ENCODE results near the gene BICD1. TPM values are rescaled to one million over a fixed set of nuclear protein-coding genes. Genes with fewer than 3 reads are reported as not detected.

BICD1 gene
- total and polyA plus RNA-seq, 2 experiments from 2014 or later, result 59.3 to 83.6 TPM

DNA sequence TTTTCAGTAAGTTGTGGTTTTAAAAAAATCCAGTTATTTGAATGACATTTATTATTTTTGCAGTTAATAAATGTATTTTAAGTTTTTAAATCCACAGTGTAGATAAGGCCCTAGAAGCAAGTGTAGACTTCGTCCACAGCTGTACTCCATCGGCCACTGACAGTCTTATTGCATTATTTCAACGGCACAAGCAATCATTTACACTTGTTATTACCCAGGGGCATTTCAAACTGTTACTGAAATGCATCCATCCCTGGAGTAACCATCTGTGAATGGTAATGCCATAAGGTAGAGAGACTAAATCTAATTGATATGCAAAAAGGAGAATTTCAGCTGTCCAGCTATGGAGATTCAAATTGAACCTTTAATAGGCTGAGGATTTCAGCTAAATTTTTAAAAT lies 48.4 kb downstream of the BICD1 start (continued):
- TF ChIP-seq, protein P1, sequence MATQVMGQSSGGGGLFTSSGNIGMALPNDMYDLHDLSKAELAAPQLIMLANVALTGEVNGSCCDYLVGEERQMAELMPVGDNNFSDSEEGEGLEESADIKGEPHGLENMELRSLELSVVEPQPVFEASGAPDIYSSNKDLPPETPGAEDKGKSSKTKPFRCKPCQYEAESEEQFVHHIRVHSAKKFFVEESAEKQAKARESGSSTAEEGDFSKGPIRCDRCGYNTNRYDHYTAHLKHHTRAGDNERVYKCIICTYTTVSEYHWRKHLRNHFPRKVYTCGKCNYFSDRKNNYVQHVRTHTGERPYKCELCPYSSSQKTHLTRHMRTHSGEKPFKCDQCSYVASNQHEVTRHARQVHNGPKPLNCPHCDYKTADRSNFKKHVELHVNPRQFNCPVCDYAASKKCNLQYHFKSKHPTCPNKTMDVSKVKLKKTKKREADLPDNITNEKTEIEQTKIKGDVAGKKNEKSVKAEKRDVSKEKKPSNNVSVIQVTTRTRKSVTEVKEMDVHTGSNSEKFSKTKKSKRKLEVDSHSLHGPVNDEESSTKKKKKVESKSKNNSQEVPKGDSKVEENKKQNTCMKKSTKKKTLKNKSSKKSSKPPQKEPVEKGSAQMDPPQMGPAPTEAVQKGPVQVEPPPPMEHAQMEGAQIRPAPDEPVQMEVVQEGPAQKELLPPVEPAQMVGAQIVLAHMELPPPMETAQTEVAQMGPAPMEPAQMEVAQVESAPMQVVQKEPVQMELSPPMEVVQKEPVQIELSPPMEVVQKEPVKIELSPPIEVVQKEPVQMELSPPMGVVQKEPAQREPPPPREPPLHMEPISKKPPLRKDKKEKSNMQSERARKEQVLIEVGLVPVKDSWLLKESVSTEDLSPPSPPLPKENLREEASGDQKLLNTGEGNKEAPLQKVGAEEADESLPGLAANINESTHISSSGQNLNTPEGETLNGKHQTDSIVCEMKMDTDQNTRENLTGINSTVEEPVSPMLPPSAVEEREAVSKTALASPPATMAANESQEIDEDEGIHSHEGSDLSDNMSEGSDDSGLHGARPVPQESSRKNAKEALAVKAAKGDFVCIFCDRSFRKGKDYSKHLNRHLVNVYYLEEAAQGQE (IDR thresholded peaks at IDR 0.05; ENCODE audit: unreplicated experiment), result no peak
- TF ChIP-seq ZNF331 (CRISPR knock-in tag; IDR thresholded peaks at IDR 0.05; ENCODE audit: low read depth), result no peak
- no peak for TF ChIP-seq STAT1 (IDR thresholded peaks at IDR 0.05; ENCODE audit: unreplicated experiment)
- no peak for TF ChIP-seq JUNB (IDR thresholded peaks at IDR 0.05; ENCODE audit: unreplicated experiment)

DNA sequence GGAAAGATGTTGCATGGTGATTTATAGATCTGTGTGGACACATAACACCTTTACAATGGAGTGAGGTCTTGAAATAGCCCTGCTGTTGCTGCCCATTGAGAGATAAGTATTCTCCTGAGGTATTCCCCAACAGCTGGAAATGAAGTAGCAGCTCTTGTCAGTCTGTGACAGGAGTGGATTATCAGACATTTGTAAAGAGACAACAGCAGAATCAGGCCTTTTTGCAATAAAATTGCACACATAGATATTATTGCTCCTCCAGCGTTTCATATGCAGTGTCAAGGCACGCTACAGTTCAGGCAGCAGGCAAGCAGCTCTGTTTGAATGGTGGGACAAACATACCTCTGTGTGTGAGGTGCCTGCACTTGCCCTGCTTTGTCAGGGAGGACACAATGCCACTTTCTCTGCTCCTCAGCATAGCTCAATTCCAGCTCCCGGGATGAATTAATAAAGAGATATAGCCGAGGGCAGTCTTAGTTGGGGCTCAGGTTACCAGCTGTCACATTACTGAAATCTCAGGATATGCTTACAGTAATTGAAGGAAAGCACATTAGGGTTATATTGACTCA lies 49.4 kb downstream of the BICD1 start:
- no peaks in the 10 kb centered on the region for H3K27me3 ChIP-seq (ENCODE audit: insufficient read depth)
- H3K36me3 ChIP-seq (ENCODE audit: insufficient read depth), result no peaks in the 10 kb centered on the region
- Mint-ChIP-seq H3K36me3 (ENCODE audit: low read depth) (peaks cover 5% of the 10 kb centered on the region; the same call in 1 of the 3 replicates), H3K4me3 (no peak overlapping the region), H3K4me1 (peaks cover 38% of the 10 kb centered on the region), H3K9me3 (no peaks in the 10 kb centered on the region), H3K27ac (no peak overlapping the region), H3K27me3 (ENCODE audit: insufficient read depth, low read depth, poor library complexity) (no peaks in the 10 kb centered on the region)
- no peaks in the 10 kb centered on the region for H3F3A ChIP-seq (replicated peaks; ENCODE audit: low read depth)
- DNase-seq (ENCODE audit: low spot score), result no peak
- no peak overlapping the region for H3K4me2 ChIP-seq
- H3K79me2 ChIP-seq (replicated peaks; ENCODE audit: insufficient read depth), result peaks cover 92% of the 10 kb centered on the region
- no peak for TF ChIP-seq POLR2AphosphoS5 (IDR thresholded peaks at IDR 0.05; ENCODE audit: low read depth)
- peaks cover 35% of the 10 kb centered on the region for H3K4me1 ChIP-seq (ENCODE audit: insufficient read depth)
- peaks cover 19% of the 10 kb centered on the region; the same call in 1 of the 2 replicates for H4K20me1 ChIP-seq (replicated peaks; ENCODE audit: insufficient read depth)
- no peak overlapping the region for H2AFZ ChIP-seq
- peak overlapping the region; percentile 68; the same call in 1 of the 2 replicates for H3K27ac ChIP-seq (ENCODE audit: low read depth)
- no peak overlapping the region for H3K4me3 ChIP-seq
- ATAC-seq, result peak; percentile 59
- no peaks in the 10 kb centered on the region for H3K9me2 ChIP-seq (ENCODE audit: insufficient read depth)

DNA sequence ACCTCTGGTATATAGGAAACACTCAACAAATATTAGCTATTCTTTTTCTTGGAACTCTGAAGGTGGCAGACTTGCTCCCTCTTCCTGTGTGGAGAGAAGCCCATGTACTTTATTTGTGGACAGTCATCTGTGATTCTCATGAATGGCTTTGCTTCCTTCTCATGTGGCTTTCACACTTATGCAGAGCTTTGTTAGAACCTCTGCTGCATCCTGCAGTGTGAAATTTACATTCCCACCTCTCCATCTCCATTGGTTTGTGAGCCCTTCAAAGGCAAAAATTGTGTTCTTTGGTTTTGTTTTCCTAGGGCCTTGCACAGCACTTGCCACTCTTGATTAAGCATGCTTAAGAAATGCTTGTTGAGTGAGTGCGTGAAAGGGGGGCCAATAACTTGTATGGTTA lies 51.9 kb downstream of the BICD1 start:
- no peak overlapping the region for H3K4me2 ChIP-seq
- Mint-ChIP-seq H3K4me1 (peaks cover 38% of the 10 kb centered on the region), H3K27me3 (ENCODE audit: insufficient read depth, low read depth, poor library complexity) (no peaks in the 10 kb centered on the region), H3K9me3 (no peaks in the 10 kb centered on the region), H3K36me3 (ENCODE audit: low read depth) (peaks cover 6% of the 10 kb centered on the region; the same call in 1 of the 3 replicates), H3K4me3 (no peak overlapping the region), H3K27ac (no peak overlapping the region)
- TF ChIP-seq, protein P2, sequence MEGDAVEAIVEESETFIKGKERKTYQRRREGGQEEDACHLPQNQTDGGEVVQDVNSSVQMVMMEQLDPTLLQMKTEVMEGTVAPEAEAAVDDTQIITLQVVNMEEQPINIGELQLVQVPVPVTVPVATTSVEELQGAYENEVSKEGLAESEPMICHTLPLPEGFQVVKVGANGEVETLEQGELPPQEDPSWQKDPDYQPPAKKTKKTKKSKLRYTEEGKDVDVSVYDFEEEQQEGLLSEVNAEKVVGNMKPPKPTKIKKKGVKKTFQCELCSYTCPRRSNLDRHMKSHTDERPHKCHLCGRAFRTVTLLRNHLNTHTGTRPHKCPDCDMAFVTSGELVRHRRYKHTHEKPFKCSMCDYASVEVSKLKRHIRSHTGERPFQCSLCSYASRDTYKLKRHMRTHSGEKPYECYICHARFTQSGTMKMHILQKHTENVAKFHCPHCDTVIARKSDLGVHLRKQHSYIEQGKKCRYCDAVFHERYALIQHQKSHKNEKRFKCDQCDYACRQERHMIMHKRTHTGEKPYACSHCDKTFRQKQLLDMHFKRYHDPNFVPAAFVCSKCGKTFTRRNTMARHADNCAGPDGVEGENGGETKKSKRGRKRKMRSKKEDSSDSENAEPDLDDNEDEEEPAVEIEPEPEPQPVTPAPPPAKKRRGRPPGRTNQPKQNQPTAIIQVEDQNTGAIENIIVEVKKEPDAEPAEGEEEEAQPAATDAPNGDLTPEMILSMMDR (conservative IDR thresholded peaks at IDR 0.05; ENCODE audit: low read depth in 2 of 2), result no peak
- TF ChIP-seq ZNF114 (CRISPR knock-in tag; IDR thresholded peaks at IDR 0.05), result no peak
- peaks cover 19% of the 10 kb centered on the region; the same call in 1 of the 2 replicates for H4K20me1 ChIP-seq (replicated peaks; ENCODE audit: insufficient read depth)
- H3K36me3 ChIP-seq (ENCODE audit: insufficient read depth), result no peaks in the 10 kb centered on the region
- no peak overlapping the region for H3K4me3 ChIP-seq
- no peak overlapping the region for H2AFZ ChIP-seq
- peak overlapping the region; percentile 60 for H3K27ac ChIP-seq (ENCODE audit: low read depth)
- ATAC-seq (peak; percentile 31; the same call in 1 of the 3 replicates), DNase-seq (ENCODE audit: low spot score) (no peak)
- H3F3A ChIP-seq (replicated peaks; ENCODE audit: low read depth), result no peaks in the 10 kb centered on the region
- H3K79me2 ChIP-seq (replicated peaks; ENCODE audit: insufficient read depth), result peaks cover 92% of the 10 kb centered on the region
- H3K9me2 ChIP-seq (ENCODE audit: insufficient read depth), result no peaks in the 10 kb centered on the region
- peaks cover 35% of the 10 kb centered on the region for H3K4me1 ChIP-seq (ENCODE audit: insufficient read depth)
- H3K27me3 ChIP-seq (ENCODE audit: insufficient read depth), result no peaks in the 10 kb centered on the region
